GM18526 (cell line): ENCODE measurements around the gene ANKRD12.

Experiments used
- POLR2A ChIP-seq: IDR thresholded peaks from 3 replicates; pipeline ENCODE4 v1.6.1; 2011; ENCODE audit not compliant: insufficient read length; ENCODE audit errors: extremely low read depth

Gene ANKRD12

GRCh38 chr18:9193031-9193430, 56.5 kb downstream of the ANKRD12 start:
- TF ChIP-seq POLR2A: no peak

- TF ChIP-seq POLR2A: no peak
Measured at GRCh38 chr18:9196568-9196967, 60.0 kb downstream of the ANKRD12 start.

- TF ChIP-seq POLR2A: no peak
Measured at GRCh38 chr18:9199681-9200080, 63.1 kb downstream of the ANKRD12 start.

GRCh38 chr18:9201224-9201623, 64.6 kb downstream of the ANKRD12 start:
- no peak for TF ChIP-seq POLR2A

GRCh38 chr18:9204659-9205058, 68.1 kb downstream of the ANKRD12 start:
- TF ChIP-seq POLR2A: no peak

GRCh38 chr18:9206421-9206820, 69.8 kb downstream of the ANKRD12 start:
- TF ChIP-seq POLR2A: no peak

- TF ChIP-seq POLR2A: no peak
Measured at GRCh38 chr18:9209279-9209678, 72.7 kb downstream of the ANKRD12 start.

GRCh38 chr18:9210966-9211365, 74.4 kb downstream of the ANKRD12 start:
- TF ChIP-seq POLR2A: no peak

GRCh38 chr18:9211955-9212354, 75.4 kb downstream of the ANKRD12 start:
- TF ChIP-seq POLR2A: no peak

- TF ChIP-seq POLR2A: no peak
Measured at GRCh38 chr18:9215221-9215933, 78.8 kb downstream of the ANKRD12 start.

GRCh38 chr18:9216459-9216858, 79.9 kb downstream of the ANKRD12 start:
- TF ChIP-seq POLR2A: no peak

GRCh38 chr18:9217743-9218451, 81.3 kb downstream of the ANKRD12 start:
- TF ChIP-seq POLR2A: no peak

- no peak for TF ChIP-seq POLR2A
Measured at GRCh38 chr18:9221040-9221439, 84.5 kb downstream of the ANKRD12 start.

GRCh38 chr18:9221661-9222060, 85.1 kb downstream of the ANKRD12 start:
- TF ChIP-seq POLR2A: no peak

- no peak for TF ChIP-seq POLR2A
Measured at GRCh38 chr18:9223356-9223755, 86.8 kb downstream of the ANKRD12 start.

GRCh38 chr18:9226463-9226862, 89.9 kb downstream of the ANKRD12 start:
- TF ChIP-seq POLR2A: no peak
